ENCODE results near the gene ADPGK. TPM values are rescaled to one million over a fixed set of nuclear protein-coding genes. Genes with fewer than 3 reads are reported as not detected.
"Not testable (repeated sequence)": the region's sequence is repeated elsewhere in the genome, so short reads cannot be mapped to it uniquely, and the experiment has no call there.

The ADPGK gene
- total RNA-seq, 2 donors from 2014 or later: 74.6 to 102 TPM

DNA sequence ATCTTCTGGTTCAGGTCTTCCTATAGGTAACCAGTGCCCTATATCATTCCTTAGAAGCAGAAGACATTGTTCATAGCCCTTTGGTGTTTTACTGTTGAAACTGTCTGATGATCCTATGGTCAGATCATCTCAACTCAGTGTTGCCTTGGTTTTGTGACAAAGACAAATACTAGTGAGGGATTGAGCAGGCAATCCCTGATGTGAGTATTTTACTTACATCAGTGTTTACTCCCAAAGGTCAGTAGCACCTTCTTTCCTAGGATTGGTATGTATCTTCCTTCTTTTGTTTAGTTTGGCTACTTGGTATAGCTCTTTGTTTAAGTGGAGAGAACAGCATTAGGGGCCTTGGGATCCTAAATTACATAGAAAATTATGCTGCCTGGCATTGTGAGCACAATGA lies 56.4 kb downstream of the ADPGK start:
- DNase-seq (ENCODE audit: low spot score): no peak
- intact Hi-C loops (cut with DNase I): no loop called here
- TF ChIP-seq POLR2A (IDR thresholded peaks at IDR 0.05) (no peak), POLR2AphosphoS5 (IDR thresholded peaks at IDR 0.05) (no peak)
- TF ChIP-seq, protein P1, sequence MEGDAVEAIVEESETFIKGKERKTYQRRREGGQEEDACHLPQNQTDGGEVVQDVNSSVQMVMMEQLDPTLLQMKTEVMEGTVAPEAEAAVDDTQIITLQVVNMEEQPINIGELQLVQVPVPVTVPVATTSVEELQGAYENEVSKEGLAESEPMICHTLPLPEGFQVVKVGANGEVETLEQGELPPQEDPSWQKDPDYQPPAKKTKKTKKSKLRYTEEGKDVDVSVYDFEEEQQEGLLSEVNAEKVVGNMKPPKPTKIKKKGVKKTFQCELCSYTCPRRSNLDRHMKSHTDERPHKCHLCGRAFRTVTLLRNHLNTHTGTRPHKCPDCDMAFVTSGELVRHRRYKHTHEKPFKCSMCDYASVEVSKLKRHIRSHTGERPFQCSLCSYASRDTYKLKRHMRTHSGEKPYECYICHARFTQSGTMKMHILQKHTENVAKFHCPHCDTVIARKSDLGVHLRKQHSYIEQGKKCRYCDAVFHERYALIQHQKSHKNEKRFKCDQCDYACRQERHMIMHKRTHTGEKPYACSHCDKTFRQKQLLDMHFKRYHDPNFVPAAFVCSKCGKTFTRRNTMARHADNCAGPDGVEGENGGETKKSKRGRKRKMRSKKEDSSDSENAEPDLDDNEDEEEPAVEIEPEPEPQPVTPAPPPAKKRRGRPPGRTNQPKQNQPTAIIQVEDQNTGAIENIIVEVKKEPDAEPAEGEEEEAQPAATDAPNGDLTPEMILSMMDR (IDR thresholded peaks at IDR 0.05): no peak
- no peak overlapping the region for H3K27ac ChIP-seq
- H3K9me3 ChIP-seq: no peaks in the 10 kb centered on the region
- H3K27me3 ChIP-seq (replicated peaks; ENCODE audit: insufficient read depth): no peaks in the 10 kb centered on the region
- no peaks in the 10 kb centered on the region for H3K36me3 ChIP-seq
- no peaks in the 10 kb centered on the region for H3K4me1 ChIP-seq (replicated peaks)
- H3K4me3 ChIP-seq: no peak overlapping the region

DNA sequence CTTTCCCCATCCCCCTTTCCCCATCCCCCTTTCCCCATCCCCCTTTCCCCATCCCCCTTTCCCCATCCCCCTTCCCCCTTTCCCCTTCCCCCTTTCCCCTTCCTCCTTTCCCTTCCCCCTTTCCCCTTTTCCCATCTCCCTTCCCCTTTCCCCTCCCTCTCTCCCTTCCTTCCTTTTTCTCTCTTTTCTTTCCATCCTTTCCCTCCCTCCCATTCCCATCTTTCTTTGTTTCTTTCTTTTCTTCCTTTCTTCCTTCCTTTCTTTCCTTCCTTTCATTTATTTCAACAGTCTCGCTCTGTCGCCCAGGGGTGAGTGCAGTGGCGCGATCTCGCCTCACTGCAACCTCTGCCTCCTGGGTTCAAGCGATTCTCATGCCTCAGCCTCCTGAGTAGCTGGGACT lies 57.7 kb downstream of the ADPGK start:
- H3K27me3 ChIP-seq (replicated peaks; ENCODE audit: insufficient read depth); DNase-seq (ENCODE audit: low spot score); intact Hi-C loops (cut with DNase I); H3K27ac ChIP-seq; H3K4me1 ChIP-seq (replicated peaks); H3K36me3 ChIP-seq; H3K9me3 ChIP-seq; H3K4me3 ChIP-seq: not testable (repeated sequence)
- WGBS: 96% methylated on average over 6 of the region's 6 CpGs

DNA sequence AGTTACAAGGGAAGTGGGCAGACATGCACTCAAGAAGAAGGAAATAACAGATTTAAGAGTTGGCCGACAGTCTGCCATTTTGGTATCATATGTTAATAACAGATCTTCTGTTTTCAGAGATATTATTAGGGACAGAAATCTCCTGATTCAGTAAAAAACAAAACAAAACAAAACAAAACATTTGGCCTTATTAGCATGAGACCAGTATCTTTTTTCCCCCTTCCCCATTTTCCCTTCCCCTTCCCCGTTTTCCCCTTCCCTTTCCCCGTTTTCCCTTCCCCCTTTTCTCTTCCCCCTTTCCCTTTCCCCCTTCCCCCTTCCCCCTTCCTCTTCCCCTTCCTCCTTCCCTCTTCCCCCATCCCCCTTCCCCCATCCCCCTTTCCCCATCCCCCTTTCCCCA lies 58.1 kb downstream of the ADPGK start:
- no peak overlapping the region for H3K4me3 ChIP-seq
- WGBS: 85% methylated on average over 3 of the region's 3 CpGs
- H3K9me3 ChIP-seq: no peaks in the 10 kb centered on the region
- no peak for DNase-seq (ENCODE audit: low spot score)
- no peaks in the 10 kb centered on the region for H3K27me3 ChIP-seq (replicated peaks; ENCODE audit: insufficient read depth)
- no peaks in the 10 kb centered on the region for H3K36me3 ChIP-seq
- TF ChIP-seq POLR2AphosphoS5 (IDR thresholded peaks at IDR 0.05): no peak
- TF ChIP-seq, protein P1 (IDR thresholded peaks at IDR 0.05): no peak
- no peak for TF ChIP-seq POLR2A (IDR thresholded peaks at IDR 0.05)
- H3K4me1 ChIP-seq (replicated peaks): no peaks in the 10 kb centered on the region
- intact Hi-C loops (cut with DNase I): no loop called here
- H3K27ac ChIP-seq: no peak overlapping the region

DNA sequence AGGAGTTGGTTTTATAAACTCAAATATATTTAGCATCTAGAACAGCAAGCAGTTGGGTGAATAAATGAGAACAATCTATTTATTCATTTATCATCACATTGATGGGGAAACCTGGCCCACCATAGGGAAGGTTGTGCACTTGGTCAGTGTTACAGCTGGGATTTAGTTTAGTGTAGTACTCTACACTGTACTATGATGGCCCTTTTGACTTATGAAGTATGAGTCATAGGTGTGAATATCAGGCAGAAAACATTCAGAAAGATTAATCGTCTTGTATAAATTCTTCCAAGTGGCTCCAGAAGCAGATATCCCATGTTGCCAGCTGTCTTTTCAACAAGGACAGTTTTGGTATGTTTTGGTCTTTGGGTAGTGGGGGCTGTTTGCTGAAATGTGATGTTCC lies 59.5 kb downstream of the ADPGK start:
- no peaks in the 10 kb centered on the region for H3K27me3 ChIP-seq (replicated peaks; ENCODE audit: insufficient read depth)
- no peak overlapping the region for H3K4me3 ChIP-seq
- H3K4me1 ChIP-seq (replicated peaks): no peaks in the 10 kb centered on the region
- no peak for DNase-seq (ENCODE audit: low spot score)
- intact Hi-C loops (cut with DNase I): no loop called here
- WGBS: 54% methylated on average over 1 of the region's 1 CpG
- TF ChIP-seq POLR2AphosphoS5 (IDR thresholded peaks at IDR 0.05) (no peak), POLR2A (IDR thresholded peaks at IDR 0.05) (no peak)
- TF ChIP-seq, protein P1 (IDR thresholded peaks at IDR 0.05): no peak
- H3K9me3 ChIP-seq: no peaks in the 10 kb centered on the region
- no peaks in the 10 kb centered on the region for H3K36me3 ChIP-seq
- peak overlapping the region in 1 of 2 donors; percentile 4 for H3K27ac ChIP-seq

DNA sequence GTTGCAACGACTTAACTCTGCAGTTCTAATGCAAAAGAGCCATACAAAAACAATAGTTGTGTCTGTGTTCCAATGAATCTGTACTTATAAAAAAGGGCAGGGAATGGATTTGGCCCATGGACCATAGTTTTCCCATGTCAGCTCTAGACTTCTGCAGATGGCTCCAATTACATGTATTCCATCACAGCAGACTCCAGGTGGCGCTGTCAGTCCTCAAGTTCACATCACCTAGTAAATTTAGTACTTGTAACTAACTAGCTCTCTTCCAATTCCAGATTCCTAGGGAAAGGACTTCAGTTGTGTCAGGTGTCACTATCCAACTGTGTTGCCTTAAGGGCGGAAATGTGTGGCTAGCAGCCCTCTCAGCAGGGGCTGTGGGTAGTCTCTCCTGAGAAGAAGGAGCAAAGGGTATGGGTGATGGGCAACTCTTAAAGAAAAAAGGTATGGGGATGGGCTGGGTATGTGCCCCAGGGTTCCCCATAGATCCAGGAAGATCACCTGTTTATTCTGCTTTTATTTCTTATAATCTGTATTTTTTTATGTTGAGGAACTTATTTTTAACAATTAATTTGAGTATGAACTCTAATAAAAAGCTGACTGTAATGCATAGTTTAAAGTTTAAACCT lies 61.4 kb downstream of the ADPGK start:
- DNase-seq (ENCODE audit: low spot score): peak; percentile 67
- intact Hi-C loops (cut with DNase I): no loop called here
- H3K27me3 ChIP-seq (replicated peaks; ENCODE audit: insufficient read depth): no peaks in the 10 kb centered on the region

DNA sequence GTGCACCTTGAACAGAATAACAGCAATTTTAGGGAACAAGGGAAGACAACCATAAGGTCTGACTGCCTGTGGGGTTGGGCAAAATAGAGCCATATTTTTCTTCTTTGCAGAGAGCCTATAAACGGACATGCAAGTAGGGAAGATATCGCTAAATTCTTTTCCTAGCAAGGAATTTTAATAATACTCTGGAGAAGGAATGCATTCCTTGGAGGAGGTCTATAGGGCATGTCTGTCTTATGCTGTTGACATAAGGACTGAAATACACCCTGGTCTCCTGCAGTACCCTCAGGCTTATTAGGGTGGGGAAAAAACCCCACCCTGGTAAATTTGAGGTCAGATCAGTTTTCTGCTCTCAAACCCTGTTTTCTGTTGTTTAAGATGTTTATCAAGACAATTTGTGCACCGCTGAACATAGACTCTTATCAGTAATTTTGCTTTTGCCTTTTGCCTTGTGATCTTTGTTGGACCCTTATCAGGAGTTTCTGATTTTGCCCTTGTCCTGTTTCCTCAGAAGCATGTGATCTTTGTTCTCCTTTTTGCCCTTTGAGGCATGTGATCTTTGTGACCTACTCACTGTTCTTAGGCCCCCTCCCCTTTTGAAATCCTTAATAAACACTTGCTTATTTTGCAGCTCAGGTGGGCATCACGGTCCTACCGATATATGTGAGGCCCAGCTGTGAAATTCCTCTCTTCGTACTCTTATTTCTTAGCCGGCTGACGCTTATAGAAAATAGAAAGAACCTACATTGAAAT lies 74.8 kb downstream of the ADPGK start:
- DNase-seq (ENCODE audit: low spot score); H3K9me3 ChIP-seq; H3K27ac ChIP-seq; H3K4me3 ChIP-seq; H3K4me1 ChIP-seq (replicated peaks); H3K36me3 ChIP-seq; intact Hi-C loops (cut with DNase I); H3K27me3 ChIP-seq (replicated peaks; ENCODE audit: insufficient read depth): not testable (repeated sequence)
- WGBS: 87% methylated on average over 8 of the region's 8 CpGs

More for the DNA sequence above, 61.4 kb downstream of the ADPGK start:
- Histone ChIP-seq H3K9me3 (no peaks in the 10 kb centered on the region), H3K27ac (peak overlapping the region in 1 of 2 donors; percentile 17), H3K4me3 (no peak overlapping the region), H3K36me3 (no peaks in the 10 kb centered on the region), H3K4me1 (replicated peaks) (no peaks in the 10 kb centered on the region)
- TF ChIP-seq, protein P1 (IDR thresholded peaks at IDR 0.05): peak in 3 of 4 experiments; percentile 62 to 79 (median 62)
- TF ChIP-seq POLR2AphosphoS5 (IDR thresholded peaks at IDR 0.05) (peak; percentile 26), POLR2A (IDR thresholded peaks at IDR 0.05) (no peak)
- 37% methylated on average over 3 of the region's 3 CpGs for WGBS
